ENCODE results near the gene F11R.
"Not testable (repeated sequence)": the region's sequence is repeated elsewhere in the genome, so short reads cannot be mapped to it uniquely, and the experiment has no call there.

F11R gene

GRCh38 chr1:161009602-161010211 lies 11.2 kb downstream of the F11R start:
- DNase-seq: no peak

GRCh38 chr1:161008869-161009510 lies 12.0 kb downstream of the F11R start:
- DNase-seq: no peak

- DNase-seq: no peak
Observed at GRCh38 chr1:161007369-161007768, 13.6 kb downstream of the F11R start.

GRCh38 chr1:161006563-161006962 lies 14.4 kb downstream of the F11R start:
- no peak for DNase-seq

GRCh38 chr1:161001525-161001924 lies 19.4 kb downstream of the F11R start:
- DNase-seq: no peak

GRCh38 chr1:161000736-161001480 lies 20.0 kb downstream of the F11R start:
- no peak for DNase-seq

- no peak for DNase-seq
Observed at GRCh38 chr1:160999376-160999775, 21.6 kb downstream of the F11R start.

GRCh38 chr1:160997323-160998038 lies 23.5 kb downstream of the F11R start:
- DNase-seq: peak; percentile 26

- DNase-seq: no peak
Observed at GRCh38 chr1:160996178-160996577, 24.8 kb downstream of the F11R start.

GRCh38 chr1:160993544-160994193 lies 27.3 kb downstream of the F11R start:
- DNase-seq: no peak

- not testable (repeated sequence) for DNase-seq
Observed at GRCh38 chr1:160992036-160992435, 28.9 kb downstream of the F11R start.

- DNase-seq: no peak
Observed at GRCh38 chr1:160987359-160988050, 33.4 kb downstream of the F11R start.

- DNase-seq: no peak
Observed at GRCh38 chr1:160985723-160986122, 35.2 kb downstream of the F11R start.

GRCh38 chr1:160981584-160982411 lies 39.2 kb downstream of the F11R start:
- DNase-seq: no peak

- no peak for DNase-seq
Observed at GRCh38 chr1:160979286-160979685, 41.7 kb downstream of the F11R start.

- no peak for DNase-seq
Observed at GRCh38 chr1:160978510-160978927, 42.4 kb downstream of the F11R start.

- no peak for DNase-seq
Observed at GRCh38 chr1:160975026-160975425, 45.9 kb downstream of the F11R start.

- DNase-seq: no peak
Observed at GRCh38 chr1:160973491-160973890, 47.5 kb downstream of the F11R start.

GRCh38 chr1:160972939-160973338 lies 48.0 kb downstream of the F11R start:
- DNase-seq: no peak

- no peak for DNase-seq
Observed at GRCh38 chr1:160971618-160972056, 49.3 kb downstream of the F11R start.

GRCh38 chr1:160963521-160963920 lies 57.4 kb downstream of the F11R start:
- DNase-seq: no peak
